ENCODE data around the gene ADPRH.

DNA sequence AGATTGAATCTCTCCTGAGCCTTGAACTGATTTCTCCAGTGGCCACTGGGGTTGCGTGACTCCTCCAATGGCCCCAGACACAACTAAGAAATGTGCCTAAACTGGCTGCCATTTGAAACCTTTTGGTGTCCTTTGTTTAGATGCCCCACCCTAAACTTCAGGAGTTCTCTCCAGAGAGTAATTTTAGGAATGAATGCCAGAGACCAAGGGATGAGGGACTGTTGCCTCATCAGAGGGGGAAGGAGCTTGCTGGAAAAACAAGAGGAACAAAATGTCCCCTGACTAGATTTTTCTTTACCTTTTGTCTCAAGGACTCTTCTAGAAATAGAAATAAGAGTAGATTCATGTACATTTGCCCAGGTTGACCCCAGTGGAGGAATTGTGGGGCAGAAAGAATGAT is 8.1 kb upstream of the ADPRH start:
- no peak for TF ChIP-seq SP1 (IDR thresholded peaks at IDR 0.05)
- TF ChIP-seq ELF4 (IDR thresholded peaks at IDR 0.05) = no peak
- TF ChIP-seq CTBP1 (IDR thresholded peaks at IDR 0.05; ENCODE audit: borderline replicate concordance) = no peak
- TF ChIP-seq FOXM1 (IDR thresholded peaks at IDR 0.05; ENCODE audit: borderline replicate concordance) = no peak

Measured in HEK293T (cell line).